Effector CD8-positive, alpha-beta T cell (primary cell): ENCODE results near the gene SLC29A2.
"Not testable (repeated sequence)": the region's sequence is repeated elsewhere in the genome, so short reads cannot be mapped to it uniquely, and the experiment has no call there.

Experiments used
- DNase-seq: peaks from one replicate; lab custom pipeline; 2025; lab: John Stamatoyannopoulos, UW

Gene SLC29A2

DNA sequence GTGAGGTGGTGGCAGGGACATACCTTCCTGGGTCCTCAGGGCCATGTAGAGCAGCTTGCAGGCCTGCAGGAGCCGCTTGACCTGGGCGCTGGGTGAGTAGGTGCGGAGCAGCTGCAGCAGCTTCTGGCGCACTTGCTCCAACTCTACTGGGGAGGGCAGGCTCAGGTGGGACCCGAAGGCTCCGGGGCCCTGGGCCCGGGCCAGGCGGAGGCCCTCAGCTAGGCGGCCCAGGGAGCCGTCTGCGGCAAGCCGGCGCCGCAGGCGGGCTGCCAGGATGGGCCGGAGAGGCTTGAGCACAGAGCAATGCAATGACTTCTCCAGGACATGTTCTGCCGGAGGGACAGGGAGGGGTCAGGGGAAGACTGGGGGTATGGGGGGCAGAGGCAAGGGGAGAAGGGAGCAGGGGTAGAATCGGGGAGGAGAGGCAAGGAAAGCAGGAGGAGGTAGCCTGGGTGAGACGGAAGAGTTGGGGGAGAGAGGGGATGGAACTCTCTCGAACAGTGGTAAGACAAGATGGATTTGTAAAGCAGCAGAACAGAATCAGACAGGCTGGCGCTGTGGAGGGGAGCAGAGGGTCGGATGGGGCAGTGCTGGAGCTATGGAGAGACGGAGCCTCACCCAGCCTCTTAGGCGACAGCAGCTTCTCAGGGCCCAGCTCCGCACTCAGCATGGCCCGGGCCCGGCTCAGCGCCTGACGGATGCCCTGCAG lies 37.5 kb downstream of the SLC29A2 start:
- no peak for DNase-seq

DNA sequence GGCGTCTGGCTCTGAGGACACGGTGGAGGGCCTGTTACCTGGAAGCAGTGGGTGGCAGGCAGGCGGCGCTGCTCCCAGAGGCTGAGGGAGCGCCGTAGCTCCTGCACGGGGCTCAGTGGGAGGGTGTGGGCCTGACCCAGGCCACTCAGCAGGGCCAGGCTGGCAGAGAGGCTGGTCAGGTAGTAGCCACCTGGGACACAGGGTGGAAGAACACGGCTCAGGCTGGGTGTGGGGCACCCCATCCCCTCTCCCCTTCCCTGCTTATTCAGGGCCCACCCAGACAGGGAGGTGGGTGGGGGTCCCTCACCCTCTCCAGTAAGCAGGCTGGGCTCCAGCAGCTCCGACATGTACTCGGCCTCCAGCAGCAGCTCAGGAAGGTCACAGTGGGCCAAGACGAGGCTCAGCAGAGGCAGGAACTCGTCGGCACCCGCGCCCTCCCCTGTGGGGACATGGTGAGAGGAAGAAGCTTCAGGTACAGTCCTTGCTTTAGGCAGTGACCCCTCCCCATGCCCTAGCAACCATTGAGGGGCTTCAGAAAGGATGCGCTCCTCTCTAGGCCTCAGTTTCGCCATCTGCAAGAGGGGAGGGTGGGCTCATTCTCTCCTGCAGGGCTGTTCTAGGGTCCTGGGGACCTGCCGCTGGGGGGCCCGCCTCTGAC lies 38.2 kb downstream of the SLC29A2 start:
- no peak for DNase-seq

DNA sequence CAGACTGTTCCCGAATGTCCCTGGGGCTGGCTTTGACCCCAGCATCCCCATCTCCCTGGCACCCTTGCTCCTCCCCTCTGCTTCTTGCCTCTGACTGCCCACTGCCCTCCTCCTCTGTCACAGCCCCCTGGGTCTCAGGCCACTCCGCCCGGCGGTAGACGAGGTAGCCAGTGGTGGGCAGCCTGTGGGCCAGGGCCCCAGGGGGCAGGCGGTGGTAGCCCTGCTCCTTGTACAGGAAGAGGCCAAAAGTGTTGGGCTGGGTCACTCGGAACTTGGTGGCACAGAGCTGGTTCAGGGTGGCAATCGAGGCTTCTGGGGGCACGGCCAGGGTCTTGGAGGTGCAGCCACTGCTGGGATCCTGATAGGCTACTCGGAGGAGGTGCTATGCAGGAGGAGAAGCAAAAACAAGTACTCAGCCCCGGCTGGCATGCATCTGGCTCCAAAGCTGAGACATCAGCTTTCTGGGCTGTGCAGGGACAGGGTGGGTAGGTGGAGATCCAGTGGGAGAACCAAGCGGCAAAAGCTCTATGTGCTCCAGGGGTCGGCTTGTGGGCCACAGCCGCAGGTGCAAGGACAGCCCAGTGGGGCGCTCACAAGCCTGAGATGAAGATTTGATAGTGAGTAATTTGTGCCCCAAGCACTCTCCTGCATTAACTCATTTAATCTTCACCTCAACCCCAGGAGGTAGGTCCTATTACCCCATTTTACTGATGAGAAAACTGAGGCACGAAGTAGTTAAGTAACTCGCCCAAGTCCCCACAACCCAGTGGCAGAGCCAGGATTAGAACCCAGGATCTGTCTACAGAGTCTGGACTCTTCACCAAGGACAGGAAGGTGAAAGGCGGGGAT lies 39.0 kb downstream of the SLC29A2 start:
- DNase-seq, result no peak

DNA sequence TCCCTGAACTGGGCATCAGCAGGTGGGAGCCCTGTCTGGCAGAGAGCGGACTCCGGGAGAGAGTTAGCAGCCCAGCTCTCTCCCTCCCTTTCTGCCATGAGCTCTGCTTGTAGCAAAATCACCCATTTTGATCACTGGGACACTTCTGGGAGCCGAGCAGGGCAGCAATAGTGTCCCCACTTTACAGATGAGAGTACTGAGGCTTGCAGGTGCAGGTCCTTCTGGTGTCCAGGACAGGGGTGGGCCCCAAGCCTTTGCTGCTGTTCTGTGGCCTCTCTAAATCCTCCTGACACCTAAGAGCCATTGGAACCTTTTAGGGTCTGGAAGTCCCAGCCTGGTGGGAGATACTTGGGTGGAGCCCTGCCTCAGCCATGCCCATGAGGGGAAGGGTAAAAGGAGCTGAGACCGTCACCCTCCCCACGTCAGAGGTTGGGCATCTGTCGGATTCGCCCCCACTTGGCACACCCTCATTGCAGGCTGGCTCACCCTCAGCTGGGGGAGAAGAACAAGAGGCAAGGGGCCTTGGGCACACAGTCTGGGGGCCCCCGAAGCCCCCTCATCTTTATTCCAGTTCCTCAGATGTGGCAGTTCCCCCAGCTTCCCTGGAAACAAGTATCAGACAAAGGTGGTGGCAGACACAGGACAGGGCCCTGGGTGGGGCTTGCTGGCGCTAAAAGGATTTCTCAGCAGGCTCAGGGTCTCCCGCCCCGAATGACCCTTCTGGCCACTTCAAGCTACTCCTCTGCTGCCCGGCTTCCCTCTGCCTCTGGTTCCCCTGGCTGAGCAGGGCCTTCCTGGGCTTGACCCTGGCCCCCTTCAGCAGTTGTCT lies 39.8 kb downstream of the SLC29A2 start:
- no peak for DNase-seq

- DNase-seq, result no peak
Observed at GRCh38 chr11:66330931-66331330, 40.6 kb downstream of the SLC29A2 start.

DNA sequence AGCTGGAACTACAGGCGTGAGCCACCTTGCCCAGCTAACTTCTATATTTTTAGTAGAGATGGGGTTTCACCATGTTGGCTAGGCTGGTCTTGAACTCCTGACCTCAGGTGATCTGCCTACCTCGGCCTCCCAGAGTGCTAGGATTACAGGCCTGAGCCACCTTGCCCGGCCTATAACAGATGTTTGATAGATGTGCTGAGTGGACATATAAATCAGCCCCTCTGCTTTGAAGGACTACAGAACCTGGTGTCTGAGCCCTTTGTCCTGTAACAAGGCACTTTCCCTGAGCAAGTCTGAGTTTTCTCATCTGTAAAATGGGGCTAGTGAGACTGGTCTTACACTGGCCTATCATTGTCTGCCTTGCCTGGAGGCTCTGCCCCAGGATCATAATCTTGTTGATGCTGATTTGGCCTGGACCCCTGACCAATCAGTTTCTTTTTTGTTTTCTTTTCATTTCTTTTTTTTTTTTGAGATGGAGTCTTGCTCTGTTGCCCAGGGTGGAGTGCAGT lies 42.3 kb downstream of the SLC29A2 start:
- no peak for DNase-seq

DNA sequence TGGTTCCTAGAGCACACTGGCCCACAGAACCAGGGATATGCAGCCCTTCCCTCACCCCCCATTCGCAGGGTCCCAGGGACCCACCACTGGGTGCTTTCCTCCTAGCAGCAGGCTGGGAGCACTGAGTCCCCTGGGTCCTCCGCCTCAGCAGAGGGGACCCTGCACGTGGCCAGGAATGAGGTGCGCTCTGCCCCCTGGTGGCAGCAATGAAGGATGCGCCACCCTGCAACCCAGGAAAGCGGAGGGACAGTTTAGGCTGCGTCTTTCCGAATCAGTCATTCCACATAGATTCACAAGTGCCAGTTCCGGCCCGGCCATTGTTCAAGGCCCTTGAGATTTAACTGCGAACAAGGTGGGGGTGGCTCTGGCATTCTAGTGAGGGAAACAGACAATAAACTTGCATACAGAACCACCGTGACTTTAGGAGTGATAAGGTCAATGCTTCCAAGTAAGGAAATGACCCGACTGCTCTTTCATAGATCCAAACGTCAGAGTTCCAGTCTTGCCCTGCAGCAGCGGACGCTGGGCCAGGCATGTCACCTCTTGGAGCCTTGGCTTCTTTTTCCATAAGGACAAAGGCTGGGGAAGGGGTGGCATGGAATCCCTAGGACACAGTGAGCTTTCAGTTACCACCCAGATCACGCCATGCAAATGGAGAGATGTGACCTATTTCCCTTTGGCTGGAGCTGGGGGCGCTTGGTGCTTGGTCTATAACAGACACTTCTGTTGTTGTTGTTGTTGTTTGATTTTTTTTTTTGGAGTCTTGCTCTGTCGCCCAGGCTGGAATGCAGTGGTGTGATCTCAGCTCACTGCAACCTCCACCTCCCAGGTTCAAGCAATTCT lies 43.0 kb downstream of the SLC29A2 start:
- peak; percentile 71 for DNase-seq

DNA sequence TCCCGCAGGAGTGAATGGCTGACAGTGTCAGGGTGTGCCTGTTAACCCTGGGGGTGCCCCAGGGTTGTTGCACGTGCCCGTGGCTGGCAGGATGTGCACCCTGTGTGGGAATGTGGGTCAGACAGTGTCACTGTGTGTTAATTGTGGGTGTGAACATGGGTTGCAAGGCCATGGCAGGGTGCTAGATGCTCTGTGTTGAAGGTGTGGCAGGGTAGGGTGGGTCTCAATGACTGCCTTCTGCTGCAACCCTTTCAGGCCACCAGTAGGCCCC lies 43.6 kb downstream of the SLC29A2 start:
- no peak for DNase-seq

DNA sequence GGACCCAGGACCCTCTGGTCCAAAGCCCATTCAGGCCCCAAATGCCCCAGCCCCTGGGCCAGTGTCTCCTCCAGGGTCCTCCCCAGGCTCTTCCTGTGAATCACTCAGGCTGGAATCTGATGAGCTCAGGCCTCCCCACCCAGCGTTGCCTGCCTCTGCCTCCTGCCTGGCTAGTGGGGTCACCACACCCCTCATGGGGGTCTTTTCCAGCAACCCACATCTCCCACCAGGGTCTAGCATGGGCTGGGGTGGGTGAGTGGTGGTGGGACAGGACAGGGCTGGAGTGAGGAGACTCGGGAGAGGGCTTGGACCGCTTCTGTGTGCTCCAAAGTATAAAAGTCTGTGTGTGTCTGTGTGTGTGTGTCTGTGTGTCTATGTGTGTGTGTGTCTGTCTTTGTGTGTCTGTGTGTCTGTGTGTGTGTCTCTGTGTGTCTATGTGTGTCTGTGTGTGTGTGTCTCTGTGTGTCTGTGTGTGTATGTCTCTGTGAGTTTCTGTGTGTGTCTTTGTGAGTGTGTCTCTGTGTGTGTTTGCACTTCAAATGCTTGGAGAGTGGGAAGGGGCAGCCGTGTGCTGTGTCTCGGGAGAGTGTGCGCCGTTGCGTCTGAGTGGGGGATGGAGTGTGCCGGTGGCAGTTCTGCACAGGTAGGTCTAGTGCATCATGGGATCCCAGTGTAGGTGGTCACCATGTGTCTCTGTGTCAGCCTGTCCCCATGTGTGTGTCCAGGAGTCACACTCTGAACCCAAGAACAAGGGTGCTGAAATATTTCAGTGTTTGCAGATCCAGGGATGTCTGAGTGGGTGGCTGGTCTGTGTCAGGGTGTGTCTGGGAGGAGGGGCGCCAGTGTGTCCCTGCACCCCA lies 44.2 kb downstream of the SLC29A2 start:
- no peak for DNase-seq

GRCh38 chr11:66326261-66327111 lies 45.1 kb downstream of the SLC29A2 start:
- no peak for DNase-seq

DNA sequence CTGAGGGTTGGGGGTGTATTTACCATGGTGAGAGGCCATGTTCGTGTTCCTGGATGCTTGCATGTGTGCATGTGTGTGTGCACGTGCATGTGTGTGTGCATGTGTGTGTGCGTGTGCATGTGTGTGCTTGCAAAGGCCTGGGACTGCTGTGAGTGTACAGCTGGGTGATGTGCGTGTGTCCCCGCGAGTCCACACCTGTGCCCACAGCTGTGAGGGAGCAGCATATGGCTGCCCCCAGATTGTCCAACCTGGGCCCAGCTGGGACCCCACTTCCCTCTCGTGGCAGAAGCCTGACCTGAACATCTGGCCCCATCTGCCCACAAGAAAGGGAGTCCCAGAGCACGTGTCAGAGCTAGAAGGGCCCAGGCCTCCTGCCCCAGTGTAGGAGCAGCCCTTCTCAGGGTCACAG lies 46.3 kb downstream of the SLC29A2 start:
- no peak for DNase-seq

- DNase-seq, result no peak
Observed at GRCh38 chr11:66324664-66325063, 46.9 kb downstream of the SLC29A2 start.

DNA sequence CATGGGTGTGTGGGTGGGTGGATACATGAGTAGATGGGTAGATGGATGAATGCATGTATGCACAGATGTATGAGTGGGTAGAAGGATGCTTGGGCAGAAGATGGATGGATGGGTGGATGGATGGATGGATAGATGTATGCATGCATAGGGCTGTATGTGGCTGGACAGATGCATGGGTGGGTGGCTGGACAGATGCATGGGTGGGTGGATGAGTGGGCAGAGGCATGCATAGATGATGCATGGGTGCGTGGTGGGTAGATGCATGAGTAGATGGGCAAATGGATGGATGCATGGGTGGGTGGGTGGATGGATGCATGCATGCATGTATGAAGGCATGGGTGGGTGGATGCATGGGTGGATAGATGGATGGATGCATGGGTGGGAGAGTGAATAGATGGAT lies 47.9 kb downstream of the SLC29A2 start:
- no peak for DNase-seq

DNA sequence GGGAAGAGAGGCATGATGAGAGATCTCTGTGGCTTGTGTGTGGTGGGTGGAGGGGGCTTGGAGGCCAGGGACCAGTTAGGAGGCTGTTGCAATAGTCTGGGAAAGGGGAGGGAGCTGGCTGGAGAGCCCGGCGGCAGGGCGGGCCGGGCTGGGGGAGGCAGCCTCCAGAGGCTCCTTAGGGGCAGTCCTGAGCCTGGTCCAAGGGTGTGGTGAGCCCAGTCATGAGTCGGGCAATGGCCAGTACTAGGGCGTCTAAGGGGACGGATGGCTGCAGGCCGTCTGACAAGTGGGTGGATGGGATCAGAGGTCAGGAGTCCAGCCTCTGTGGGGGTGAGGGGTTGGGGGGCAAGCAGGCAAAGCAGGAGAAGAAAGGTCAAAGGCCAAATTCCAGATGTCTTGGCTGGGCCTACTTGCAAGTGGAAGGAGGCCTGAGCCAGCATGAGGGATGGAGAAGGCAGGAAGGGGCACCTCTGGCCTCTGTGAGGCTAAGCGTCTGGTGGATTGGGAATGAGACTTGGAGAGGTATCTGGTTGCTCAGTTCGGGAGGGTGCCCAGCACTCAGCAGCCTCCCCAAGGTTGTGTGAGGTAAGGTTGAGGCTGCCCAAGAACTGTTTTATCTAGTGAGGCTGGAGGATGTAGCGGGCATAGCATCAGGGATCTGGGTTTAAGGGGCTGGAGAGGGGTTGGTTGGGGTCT lies 48.7 kb downstream of the SLC29A2 start:
- DNase-seq, result no peak

DNA sequence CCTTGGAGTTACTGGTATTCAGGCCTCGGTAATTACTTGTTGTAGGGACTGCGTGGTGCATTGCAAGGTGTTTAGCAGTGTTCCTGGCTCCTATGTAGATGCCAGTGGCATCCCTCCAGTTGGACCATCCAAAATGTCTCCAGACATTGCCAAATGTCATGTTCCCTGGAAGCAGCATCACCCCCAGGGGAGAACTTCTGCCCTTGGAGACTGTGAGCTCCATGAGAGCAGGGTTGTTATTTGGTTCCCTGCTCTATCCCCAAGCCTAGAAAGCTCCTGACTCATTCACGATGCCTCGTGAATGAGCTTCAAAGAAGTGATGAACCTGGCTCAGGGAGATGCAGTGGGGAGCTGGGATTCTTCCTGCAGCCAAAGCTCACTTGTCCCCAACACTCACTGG lies 50.0 kb downstream of the SLC29A2 start:
- DNase-seq, result no peak

GRCh38 chr11:66320748-66321147 lies 50.8 kb downstream of the SLC29A2 start:
- DNase-seq, result not testable (repeated sequence)

- DNase-seq, result not testable (repeated sequence)
Observed at GRCh38 chr11:66320289-66320688, 51.3 kb downstream of the SLC29A2 start.

DNA sequence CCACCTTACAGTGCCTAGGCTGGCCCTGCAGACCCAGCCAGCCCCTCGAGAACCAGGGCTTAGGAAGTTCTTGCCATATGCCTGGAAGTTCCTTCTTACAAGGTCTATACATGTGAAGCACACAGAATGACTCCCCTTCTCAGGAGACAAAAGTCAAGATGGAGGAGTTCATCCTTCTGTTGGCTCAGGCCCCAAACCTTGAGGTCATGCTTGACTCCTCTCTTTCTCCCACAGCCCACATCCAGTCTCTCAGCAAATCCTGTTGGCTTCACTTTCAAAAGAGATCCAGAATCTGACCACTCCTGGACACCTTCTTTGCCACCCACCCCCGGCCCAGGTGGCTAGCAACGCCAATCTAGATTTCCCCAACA lies 53.0 kb downstream of the SLC29A2 start:
- no peak for DNase-seq
